Activated CD4-positive, alpha-beta T cell treated with anti-CD3 and anti-CD28 coated beads, Interleukin-2, amount 10 ng/mL, durations not matched to agents 7 days and 5 days (primary cell): Measurements from ENCODE around the gene UQCRHL. TPM values are rescaled to one million over a fixed set of nuclear protein-coding genes. Genes with fewer than 3 reads are reported as not detected.
"Not testable (repeated sequence)": the region's sequence is repeated elsewhere in the genome, so short reads cannot be mapped to it uniquely, and the experiment has no call there.

Experiments
- CTCF ChIA-PET: fragments of 350-600 bp; sonication (Branson Sonifier 250); formaldehyde crosslinking; loops from one replicate; lab custom pipeline; 2021; ENCODE audit warnings: antibody characterized with exemption; lab: Charles Lee
- POLR2A ChIA-PET: fragments of 350-600 bp; sonication (Branson Sonifier 250); formaldehyde crosslinking; loops from one replicate; lab custom pipeline; 2021; ENCODE audit warnings: antibody characterized with exemption; lab: Charles Lee
- DNase-seq: peaks from one replicate; pipeline ENCODE4 v3.0.0-alpha.2; 2020
- H3K27ac Mint-ChIP-seq: one replicate; pipeline ENCODE4 v1.8.0; 2021; ENCODE audit warnings: mild to moderate bottlenecking, moderate library complexity, mixed read lengths
- H3K27me3 Mint-ChIP-seq: one replicate; pipeline ENCODE4 v1.8.0; 2021; ENCODE audit warnings: mixed read lengths
- H3K36me3 Mint-ChIP-seq: one replicate; pipeline ENCODE4 v1.8.0; 2021; ENCODE audit warnings: low read depth, mixed read lengths
- H3K4me1 Mint-ChIP-seq: one replicate; pipeline ENCODE4 v1.8.0; 2021; ENCODE audit warnings: mixed read lengths
- H3K4me3 Mint-ChIP-seq: one replicate; pipeline ENCODE4 v1.8.0; 2021; ENCODE audit warnings: mild to moderate bottlenecking, moderate library complexity, mixed read lengths
- H3K9me3 Mint-ChIP-seq: one replicate; pipeline ENCODE4 v1.8.0; 2021; ENCODE audit warnings: mixed read lengths
- total RNA-seq, 2 experiments: library from RNA; stranded (reverse); gene quantifications; one replicate each; pipeline ENCODE4 v1.2.3, GENCODE V29; 2021

Gene UQCRHL
- total RNA-seq, 2 experiments from 2014 or later: 1.1 to 1.8 TPM

GRCh38 chr1:15833842-15834405 is 26.5 kb upstream of the UQCRHL start:
- Mint-ChIP-seq H3K9me3 (no peaks in the 10 kb centered on the region), H3K4me3 (peak overlapping the region; percentile 90), H3K27me3 (no peaks in the 10 kb centered on the region), H3K36me3 (peaks cover 9% of the 10 kb centered on the region), H3K4me1 (peaks cover 45% of the 10 kb centered on the region), H3K27ac (peak overlapping the region; percentile 98)
- ChIA-PET CTCF (interaction anchor here (0.6 to 2.4 kb wide), 9 partner anchors 11 to 374 kb away, joined by 3 to 10 read pairs (median 4); partner anchors contain the start of gene ZBTB17), POLR2A (interaction anchor here (0.6 to 1.0 kb wide), 3 partner anchors 13 to 16 kb away, joined by 3 read pairs; partner anchors contain the start of gene SPEN)
- DNase-seq: no peak

GRCh38 chr1:15833069-15833679 is 25.7 kb upstream of the UQCRHL start:
- Mint-ChIP-seq H3K9me3 (no peaks in the 10 kb centered on the region), H3K27me3 (no peaks in the 10 kb centered on the region), H3K4me3 (peak overlapping the region; percentile 90), H3K4me1 (peaks cover 45% of the 10 kb centered on the region), H3K36me3 (peaks cover 9% of the 10 kb centered on the region), H3K27ac (peak overlapping the region; percentile 98)
- CTCF ChIA-PET: interaction anchor here (0.9 to 2.4 kb wide), 10 partner anchors 10 to 142 kb away, joined by 3 to 10 read pairs (median 4); partner anchors contain the start of gene ZBTB17
- peak; percentile 63 for DNase-seq
- POLR2A ChIA-PET: interaction anchor here (0.6 to 1.0 kb wide), 5 partner anchors 14 to 174 kb away, joined by 3 to 7 read pairs (median 3); partner anchors contain the start of gene SPEN

- no peak overlapping the region for H3K27ac Mint-ChIP-seq
- H3K36me3 Mint-ChIP-seq: peaks cover 7% of the 10 kb centered on the region
- ChIA-PET POLR2A (no interaction called here), CTCF (no interaction called here)
- H3K4me1 Mint-ChIP-seq: peaks cover 36% of the 10 kb centered on the region
- H3K4me3 Mint-ChIP-seq: no peak overlapping the region
- DNase-seq: no peak
- no peaks in the 10 kb centered on the region for H3K27me3 Mint-ChIP-seq
- no peaks in the 10 kb centered on the region for H3K9me3 Mint-ChIP-seq
These were observed 22.8 kb upstream of the UQCRHL start for GRCh38 chr1:15830258-15830657.

GRCh38 chr1:15828931-15829330 is 21.5 kb upstream of the UQCRHL start:
- H3K4me1 Mint-ChIP-seq: peaks cover 32% of the 10 kb centered on the region
- CTCF ChIA-PET: interaction anchor here (0.6 kb wide), 1 partner anchor 88 kb away, joined by 3 read pairs; no protein-coding TSS in a partner anchor
- H3K4me3 Mint-ChIP-seq, H3K27ac Mint-ChIP-seq, H3K9me3 Mint-ChIP-seq, H3K27me3 Mint-ChIP-seq, POLR2A ChIA-PET, DNase-seq, H3K36me3 Mint-ChIP-seq: not testable (repeated sequence)

GRCh38 chr1:15827567-15827966 is 20.1 kb upstream of the UQCRHL start:
- peaks cover 25% of the 10 kb centered on the region for H3K4me1 Mint-ChIP-seq
- H3K27ac Mint-ChIP-seq, H3K9me3 Mint-ChIP-seq, CTCF ChIA-PET, H3K4me3 Mint-ChIP-seq, DNase-seq, H3K36me3 Mint-ChIP-seq, H3K27me3 Mint-ChIP-seq: not testable (repeated sequence)
- POLR2A ChIA-PET: interaction anchor here (0.5 to 0.7 kb wide), 2 partner anchors 9 to 12 kb away, joined by 4 to 10 read pairs; no protein-coding TSS in a partner anchor

- ChIA-PET CTCF (no interaction called here), POLR2A (interaction anchor here (0.5 to 0.7 kb wide), 2 partner anchors 8 to 11 kb away, joined by 4 to 10 read pairs; no protein-coding TSS in a partner anchor)
- H3K27ac Mint-ChIP-seq: no peak overlapping the region
- DNase-seq: no peak
- peaks cover 4% of the 10 kb centered on the region for H3K36me3 Mint-ChIP-seq
- no peak overlapping the region for H3K4me3 Mint-ChIP-seq
- H3K9me3 Mint-ChIP-seq: no peaks in the 10 kb centered on the region
- H3K4me1 Mint-ChIP-seq: peaks cover 26% of the 10 kb centered on the region
- no peaks in the 10 kb centered on the region for H3K27me3 Mint-ChIP-seq
These were observed 19.5 kb upstream of the UQCRHL start for GRCh38 chr1:15826810-15827507.

GRCh38 chr1:15825800-15826199 is 18.4 kb upstream of the UQCRHL start:
- Mint-ChIP-seq H3K27me3 (no peaks in the 10 kb centered on the region), H3K4me1 (peaks cover 20% of the 10 kb centered on the region), H3K9me3 (no peaks in the 10 kb centered on the region), H3K36me3 (no peaks in the 10 kb centered on the region), H3K4me3 (no peak overlapping the region), H3K27ac (no peak overlapping the region)
- CTCF ChIA-PET: interaction anchor here (0.6 kb wide), 1 partner anchor 480 kb away, joined by 3 read pairs; no protein-coding TSS in a partner anchor
- POLR2A ChIA-PET: interaction anchor here (0.6 kb wide), 1 partner anchor 125 kb away, joined by 9 read pairs; no protein-coding TSS in a partner anchor
- DNase-seq: no peak

GRCh38 chr1:15820478-15820877 is 13.0 kb upstream of the UQCRHL start:
- DNase-seq: no peak
- H3K27ac Mint-ChIP-seq: no peak overlapping the region
- ChIA-PET CTCF (no interaction called here), POLR2A (no interaction called here)
- no peaks in the 10 kb centered on the region for H3K27me3 Mint-ChIP-seq
- peaks cover 12% of the 10 kb centered on the region for H3K4me1 Mint-ChIP-seq
- H3K4me3 Mint-ChIP-seq: no peak overlapping the region
- H3K9me3 Mint-ChIP-seq: no peaks in the 10 kb centered on the region
- no peaks in the 10 kb centered on the region for H3K36me3 Mint-ChIP-seq

GRCh38 chr1:15816674-15817073 is 9.2 kb upstream of the UQCRHL start:
- no peaks in the 10 kb centered on the region for H3K36me3 Mint-ChIP-seq
- CTCF ChIA-PET: interaction anchor here (1.2 kb wide), 1 partner anchor 159 kb away, joined by 3 read pairs; the partner anchor contains the start of gene ZBTB17
- peaks cover 12% of the 10 kb centered on the region for H3K4me1 Mint-ChIP-seq
- POLR2A ChIA-PET: no interaction called here
- H3K4me3 Mint-ChIP-seq: no peak overlapping the region
- DNase-seq: no peak
- H3K27ac Mint-ChIP-seq: no peak overlapping the region
- no peaks in the 10 kb centered on the region for H3K27me3 Mint-ChIP-seq
- no peaks in the 10 kb centered on the region for H3K9me3 Mint-ChIP-seq

- no peaks in the 10 kb centered on the region for H3K27me3 Mint-ChIP-seq
- POLR2A ChIA-PET: no interaction called here
- no peak for DNase-seq
These were observed 2.6 kb upstream of the UQCRHL start for GRCh38 chr1:15810073-15810472.

GRCh38 chr1:15808955-15809354 is 1.5 kb upstream of the UQCRHL start:
- POLR2A ChIA-PET: interaction anchor here (0.6 kb wide), 1 partner anchor 39 kb away, joined by 3 read pairs; the partner anchor contains the start of gene SPEN

More at GRCh38 chr1:15810073-15810472, 2.6 kb upstream of the UQCRHL start:
- Mint-ChIP-seq H3K4me3 (no peak overlapping the region), H3K36me3 (no peaks in the 10 kb centered on the region), H3K27ac (no peak overlapping the region), H3K4me1 (no peaks in the 10 kb centered on the region), H3K9me3 (no peaks in the 10 kb centered on the region)
- CTCF ChIA-PET: interaction anchor here (1.1 to 1.4 kb wide), 3 partner anchors 14 to 23 kb away, joined by 3 to 4 read pairs (median 3); no protein-coding TSS in a partner anchor

GRCh38 chr1:15807121-15807520 is 328 bp downstream of the UQCRHL start:
- Mint-ChIP-seq H3K4me1 (no peaks in the 10 kb centered on the region), H3K27ac (no peak overlapping the region), H3K4me3 (no peak overlapping the region), H3K27me3 (peaks cover under 1% of the 10 kb centered on the region), H3K9me3 (no peaks in the 10 kb centered on the region), H3K36me3 (no peaks in the 10 kb centered on the region)
- POLR2A ChIA-PET: no interaction called here
- CTCF ChIA-PET: interaction anchor here (1.2 kb wide), 1 partner anchor 15 kb away, joined by 3 read pairs; no protein-coding TSS in a partner anchor
- DNase-seq: no peak

More at GRCh38 chr1:15808955-15809354, 1.5 kb upstream of the UQCRHL start:
- CTCF ChIA-PET: interaction anchor here (0.5 to 1.3 kb wide), 2 partner anchors 24 to 518 kb away, joined by 3 to 4 read pairs; no protein-coding TSS in a partner anchor
- Mint-ChIP-seq H3K27ac (no peak overlapping the region), H3K9me3 (no peaks in the 10 kb centered on the region), H3K4me3 (no peak overlapping the region), H3K36me3 (no peaks in the 10 kb centered on the region), H3K27me3 (no peaks in the 10 kb centered on the region), H3K4me1 (no peaks in the 10 kb centered on the region)
- DNase-seq: no peak
